ENCODE measurements around the gene KCNK7. TPM values are rescaled to one million over a fixed set of nuclear protein-coding genes. Genes with fewer than 3 reads are reported as not detected.

The KCNK7 gene
- total and polyA plus RNA-seq, 2 donors (not counting 3 experiments of a cell fraction or from before 2014, with no cell fraction given) = 0.17 to 0.60 TPM

DNA sequence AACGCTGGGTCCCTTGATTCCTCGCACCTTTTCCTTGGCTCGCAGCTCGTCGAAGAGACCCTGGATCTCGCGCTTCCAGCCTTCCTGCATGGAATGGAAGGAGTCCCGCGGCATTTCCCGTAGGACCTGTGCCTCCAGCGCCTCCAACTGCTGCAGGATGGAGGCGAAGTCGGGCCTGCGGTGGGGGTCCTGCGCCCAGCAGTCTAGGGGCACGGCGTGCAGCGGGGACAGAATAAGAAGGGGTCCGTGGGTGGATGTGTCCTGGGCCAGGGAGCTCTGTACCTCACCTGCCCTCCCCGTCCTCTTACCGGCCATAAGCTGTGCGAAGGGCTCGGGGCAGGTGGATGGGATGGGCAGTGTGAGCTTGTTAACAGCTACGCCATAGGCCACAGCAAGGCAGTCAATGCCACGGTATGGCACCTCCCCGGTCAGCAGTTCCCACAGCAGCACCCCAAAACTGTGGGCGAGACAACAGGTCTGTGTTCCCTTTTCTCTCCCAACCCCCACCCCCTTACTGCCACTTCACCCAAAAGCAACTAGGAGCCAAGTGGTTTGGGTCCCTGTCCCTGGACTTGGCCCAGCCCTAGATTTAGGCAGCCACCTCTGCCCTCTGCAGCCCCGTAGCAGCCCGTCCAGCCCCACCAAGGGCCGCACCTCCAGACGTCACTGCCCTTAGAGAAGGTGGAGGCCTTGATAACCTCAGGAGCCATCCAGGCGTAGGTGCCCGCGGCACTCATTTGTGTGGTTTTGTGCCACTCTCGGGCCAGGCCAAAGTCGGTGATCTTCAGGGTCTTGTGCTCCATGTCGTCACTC is 12.2 kb upstream of the KCNK7 start:
- H3K9me3 ChIP-seq (replicated peaks; ENCODE audit: control insufficient read depth, insufficient read depth, low read length) = no peaks in the 10 kb centered on the region
- ChIA-PET POLR2A (interaction anchor here (0.6 kb wide), 1 partner anchor 188 kb away, joined by 3 read pairs; no protein-coding TSS in a partner anchor), CTCF (interaction anchor here (0.9 to 2.4 kb wide), 7 partner anchors 10 to 68 kb away, joined by 3 to 19 read pairs (median 5); partner anchors contain the start of gene FAM89B)
- peaks cover 48% of the 10 kb centered on the region for H3K79me2 ChIP-seq (ENCODE audit: control insufficient read depth, insufficient read depth, low read length)
- H2AFZ ChIP-seq (ENCODE audit: low read depth, low read length) = no peak overlapping the region
- peaks cover 49% of the 10 kb centered on the region for H3K4me1 ChIP-seq (ENCODE audit: control insufficient read depth, extremely low read depth, insufficient read depth, low read length)
- no peak overlapping the region for H3K9ac ChIP-seq (replicated peaks; ENCODE audit: extremely low read depth, insufficient read depth, low read length)
- FAIRE-seq = peak; percentile 38
- no peak for DNase-seq (ENCODE audit: low read depth, low spot score)
- H4K20me1 ChIP-seq (replicated peaks; ENCODE audit: control insufficient read depth, extremely low read depth, insufficient read depth, low read length) = no peaks in the 10 kb centered on the region
- TSS peak; percentile 24 for BruUV-seq (replicated peaks)
- peaks cover 15 to 54% of the 10 kb centered on the region in 2 experiments for H3K36me3 ChIP-seq (ENCODE audit: control insufficient read depth in 2 of 2, extremely low read depth in 1 of 2, insufficient read depth in 2 of 2, low read length in 2 of 2)
- TF ChIP-seq MYC (IDR thresholded peaks at IDR 0.05; ENCODE audit: low read depth, low read length) = no peak
- TF ChIP-seq POLR2A (IDR thresholded peaks at IDR 0.05; ENCODE audit: low read depth, low read length) = no peak
- no peak overlapping the region for H3K27ac ChIP-seq (ENCODE audit: insufficient read depth, low read depth, low read length)
- dilution Hi-C loops (cut with MboI; ENCODE audit: extremely low pct_ligation_motif_present, low sequenced_read_pairs) (no loop called here), intact Hi-C loops (cut with micrococcal nuclease) (loop anchor here (1.0 kb wide), 2 partner anchors 7 to 15 kb away; partner anchors contain the start of gene PCNX3)
- no peaks in the 10 kb centered on the region for H3K27me3 ChIP-seq (ENCODE audit: control insufficient read depth in 2 of 2, insufficient read depth in 2 of 2, low read length in 2 of 2)
- peak overlapping the region; percentile 5 for H3K4me2 ChIP-seq (ENCODE audit: insufficient read depth, low read length)
- H3K4me3 ChIP-seq (replicated peaks in 1 of 3; ENCODE audit: insufficient read depth in 1 of 3, low read depth in 1 of 3, low read length in 3 of 3) = no peak overlapping the region
- H3K9me1 ChIP-seq (replicated peaks; ENCODE audit: control insufficient read depth, extremely low read depth, insufficient read depth, low read length) = no peaks in the 10 kb centered on the region

GRCh38 chr11:65606876-65607613 is 11.4 kb upstream of the KCNK7 start:
- H3K27me3 ChIP-seq (ENCODE audit: control insufficient read depth in 2 of 2, insufficient read depth in 2 of 2, low read length in 2 of 2) = no peaks in the 10 kb centered on the region
- H4K20me1 ChIP-seq (replicated peaks; ENCODE audit: control insufficient read depth, extremely low read depth, insufficient read depth, low read length) = no peaks in the 10 kb centered on the region
- FAIRE-seq (peak; percentile 92), DNase-seq (ENCODE audit: low read depth, low spot score) (peak; percentile 96)
- peaks cover 40% of the 10 kb centered on the region for H3K79me2 ChIP-seq (ENCODE audit: control insufficient read depth, insufficient read depth, low read length)
- H3K9me1 ChIP-seq (replicated peaks; ENCODE audit: control insufficient read depth, extremely low read depth, insufficient read depth, low read length) = no peaks in the 10 kb centered on the region
- H3K36me3 ChIP-seq (ENCODE audit: control insufficient read depth in 2 of 2, extremely low read depth in 1 of 2, insufficient read depth in 2 of 2, low read length in 2 of 2) = peaks cover 15 to 57% of the 10 kb centered on the region in 2 experiments
- ChIA-PET CTCF (interaction anchor here (0.9 to 2.4 kb wide), 9 partner anchors 8 to 67 kb away, joined by 3 to 19 read pairs (median 5); partner anchors contain the start of genes FAM89B and PCNX3), POLR2A (interaction anchor here (0.6 kb wide), 2 partner anchors 50 to 187 kb away, joined by 3 read pairs; no protein-coding TSS in a partner anchor)
- TF ChIP-seq JUN (IDR thresholded peaks at IDR 0.05; ENCODE audit: borderline replicate concordance, insufficient read depth, insufficient read length, low read depth) (no peak), GATA2 (IDR thresholded peaks at IDR 0.05; ENCODE audit: insufficient read depth, insufficient read length, low read depth, low read length) (no peak), POLR2A (IDR thresholded peaks at IDR 0.05; ENCODE audit: low read depth, low read length) (peak; percentile 68), MYC (IDR thresholded peaks at IDR 0.05; ENCODE audit: low read depth, low read length) (no peak), POLR2AphosphoS5 (IDR thresholded peaks at IDR 0.05; ENCODE audit: insufficient read depth, low read depth, low read length) (peak; percentile 68), EZH2 (IDR thresholded peaks at IDR 0.05; ENCODE audit: borderline replicate concordance, low read depth, low read length, severe bottlenecking) (no peak)
- TF ChIP-seq, protein P1, sequence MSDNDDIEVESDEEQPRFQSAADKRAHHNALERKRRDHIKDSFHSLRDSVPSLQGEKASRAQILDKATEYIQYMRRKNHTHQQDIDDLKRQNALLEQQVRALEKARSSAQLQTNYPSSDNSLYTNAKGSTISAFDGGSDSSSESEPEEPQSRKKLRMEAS (IDR thresholded peaks at IDR 0.05; ENCODE audit: insufficient read depth, insufficient read length) = peak; percentile 83
- peaks cover 41% of the 10 kb centered on the region for H3K4me1 ChIP-seq (ENCODE audit: control insufficient read depth, extremely low read depth, insufficient read depth, low read length)
- H3K9ac ChIP-seq (replicated peaks; ENCODE audit: extremely low read depth, insufficient read depth, low read length) = no peak overlapping the region
- dilution Hi-C loops (cut with MboI; ENCODE audit: extremely low pct_ligation_motif_present, low sequenced_read_pairs) (no loop called here), intact Hi-C loops (cut with micrococcal nuclease) (loop anchor here (1.0 kb wide), 2 partner anchors 8 to 14 kb away; partner anchors contain the start of gene PCNX3)
- H2AFZ ChIP-seq (ENCODE audit: low read depth, low read length) = no peak overlapping the region
- H3K4me2 ChIP-seq (ENCODE audit: insufficient read depth, low read length) = peak overlapping the region; percentile 6
- H3K9me3 ChIP-seq (replicated peaks; ENCODE audit: control insufficient read depth, insufficient read depth, low read length) = no peaks in the 10 kb centered on the region
- H3K27ac ChIP-seq (ENCODE audit: insufficient read depth, low read depth, low read length) = no peak overlapping the region
- H3K4me3 ChIP-seq (replicated peaks in 1 of 3; ENCODE audit: insufficient read depth in 1 of 3, low read depth in 1 of 3, low read length in 3 of 3) = no peak overlapping the region
- BruUV-seq (replicated peaks) = no TSS peak

Measured in endothelial cell of umbilical vein (primary cell).